Lower leg skin (tissue), 4 donors: ENCODE measurements around the gene B3GNT4. TPM values are rescaled to one million over a fixed set of nuclear protein-coding genes. Genes with fewer than 3 reads are reported as not detected.

Experiments
- DNase-seq, 2 donors: peaks; one replicate each; pipeline ENCODE4 v3.0.0-alpha.2; 2019; ENCODE audit warnings: low spot score in 2 of 2
- H3K4me3 ChIP-seq: fragments of 200-600 bp; sonication (generic); 2 replicates; pipeline ENCODE4 v1.5.1; 2017; ENCODE audit warnings: mild to moderate bottlenecking, low read depth; ENCODE audit not compliant: poor library complexity, severe bottlenecking
- POLR2A ChIP-seq, 2 donors: fragments of 450-650 bp; IDR thresholded peaks; one replicate each; pipeline ENCODE4 v1.6.1; 2016 to 2017; ENCODE audit warnings: antibody characterized with exemption in 2 of 2, mild to moderate bottlenecking in 1 of 2, moderate library complexity in 1 of 2
- WGBS, 2 donors: methylation state at CpG; one replicate each; pipeline ENCODE4 v1.1.5; 2018; 5-methylcytosine and 5-hydroxymethylcytosine counted together
- intact Hi-C: fragments of 100-400 bp; cut with DNase I; formaldehyde crosslinking; loops from one replicate; pipeline ENCODE4 v1.15.0; 2023; ENCODE audit warnings: low total_unique reads
- total RNA-seq, 4 donors: library from RNA; depleted of rRNA; stranded (reverse); fragments of >200 nt; gene quantifications; one replicate each; pipeline ENCODE4 v1.1.0, GENCODE V29; 2016
- TF ChIP-seq, protein P1 (sequence below), 3 donors: fragments of 450-650 bp; IDR thresholded peaks; one replicate each; pipeline ENCODE4 v1.5.1; 2016; ENCODE audit warnings: antibody characterized with exemption in 3 of 3, mild to moderate bottlenecking in 3 of 3, moderate library complexity in 2 of 3

Gene B3GNT4
- total RNA-seq = 10 to 100 TPM in 1 of 4 donors, 1 to 10 TPM in 3; 7.4 to 14.9 (median 8.1) TPM

- TF ChIP-seq POLR2A (IDR thresholded peaks at IDR 0.05) = no peak
- TF ChIP-seq, protein P1, sequence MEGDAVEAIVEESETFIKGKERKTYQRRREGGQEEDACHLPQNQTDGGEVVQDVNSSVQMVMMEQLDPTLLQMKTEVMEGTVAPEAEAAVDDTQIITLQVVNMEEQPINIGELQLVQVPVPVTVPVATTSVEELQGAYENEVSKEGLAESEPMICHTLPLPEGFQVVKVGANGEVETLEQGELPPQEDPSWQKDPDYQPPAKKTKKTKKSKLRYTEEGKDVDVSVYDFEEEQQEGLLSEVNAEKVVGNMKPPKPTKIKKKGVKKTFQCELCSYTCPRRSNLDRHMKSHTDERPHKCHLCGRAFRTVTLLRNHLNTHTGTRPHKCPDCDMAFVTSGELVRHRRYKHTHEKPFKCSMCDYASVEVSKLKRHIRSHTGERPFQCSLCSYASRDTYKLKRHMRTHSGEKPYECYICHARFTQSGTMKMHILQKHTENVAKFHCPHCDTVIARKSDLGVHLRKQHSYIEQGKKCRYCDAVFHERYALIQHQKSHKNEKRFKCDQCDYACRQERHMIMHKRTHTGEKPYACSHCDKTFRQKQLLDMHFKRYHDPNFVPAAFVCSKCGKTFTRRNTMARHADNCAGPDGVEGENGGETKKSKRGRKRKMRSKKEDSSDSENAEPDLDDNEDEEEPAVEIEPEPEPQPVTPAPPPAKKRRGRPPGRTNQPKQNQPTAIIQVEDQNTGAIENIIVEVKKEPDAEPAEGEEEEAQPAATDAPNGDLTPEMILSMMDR (IDR thresholded peaks at IDR 0.05) = no peak
- peak within 1 kb of the TSS; percentile 40 for H3K4me3 ChIP-seq
- WGBS, 2 donors = 0% methylated on average over 25 to 49 of the region's 104 CpGs
- intact Hi-C loops = no loop called here
- DNase-seq = peak; percentile 52 to 91
These were observed at the start of gene B3GNT4 for GRCh38 chr12:122203301-122204166. Gene B3GNT4, plus strand, starts transcription at chr12:122203709. Its CDS starts 910 bp downstream, at chr12:122204619.

DNA sequence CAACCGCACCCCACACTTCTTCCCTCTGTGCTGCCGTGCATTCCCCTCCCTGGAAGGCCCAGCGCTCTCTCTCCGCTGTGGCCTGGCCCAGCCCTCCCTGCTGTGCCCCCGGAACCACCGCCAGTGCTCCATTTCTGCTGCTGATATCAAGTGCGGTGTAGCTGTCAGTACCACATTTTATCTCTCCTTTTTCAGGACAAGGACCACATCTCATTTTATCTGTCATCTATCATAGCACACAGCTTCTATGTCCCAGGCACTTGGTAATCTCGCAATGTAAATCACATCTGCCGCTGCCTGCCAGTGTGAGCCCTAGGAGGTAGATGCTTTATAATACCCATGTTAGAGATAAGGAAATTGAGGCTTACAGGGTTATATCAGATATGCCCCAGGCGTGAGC lies 47.8 kb upstream of the B3GNT4 start:
- intact Hi-C loops = no loop called here
- no peak for TF ChIP-seq POLR2A (IDR thresholded peaks at IDR 0.05)
- TF ChIP-seq, protein P1 (IDR thresholded peaks at IDR 0.05) = no peak
- WGBS, 2 donors = 72 to 83% methylated on average over 10 of the region's 10 CpGs
- DNase-seq = no peak
- H3K4me3 ChIP-seq = no peak overlapping the region

- no peak for TF ChIP-seq POLR2A (IDR thresholded peaks at IDR 0.05)
- TF ChIP-seq, protein P1 (IDR thresholded peaks at IDR 0.05) = no peak
- no peak for DNase-seq
- 77 to 86% methylated on average over 7 of the region's 7 CpGs for WGBS, 2 donors
- no peak overlapping the region for H3K4me3 ChIP-seq
- intact Hi-C loops = no loop called here
These were observed 44.7 kb upstream of the B3GNT4 start for GRCh38 chr12:122158700-122159285.

DNA sequence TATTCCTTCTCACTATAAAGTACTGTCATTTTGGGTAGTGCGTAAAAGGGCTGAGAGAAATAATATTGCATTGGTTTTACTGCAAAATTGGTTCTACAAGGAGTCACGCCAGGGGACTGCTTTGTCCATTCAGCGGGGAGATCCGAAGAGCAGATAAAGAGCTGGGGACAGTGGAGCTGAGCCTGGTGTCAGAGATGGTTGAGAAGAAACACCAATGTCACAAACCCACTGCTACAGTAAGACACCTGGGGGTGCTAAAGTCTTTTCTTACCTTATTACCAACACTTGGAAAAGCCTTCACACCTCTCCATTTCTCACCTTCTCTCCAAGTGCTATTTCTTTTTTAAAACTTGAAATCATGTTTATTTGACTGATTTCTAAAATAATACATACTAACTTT lies 43.6 kb upstream of the B3GNT4 start:
- no peak overlapping the region for H3K4me3 ChIP-seq
- WGBS, 2 donors = 69 to 76% methylated on average over 4 of the region's 4 CpGs
- DNase-seq = no peak
- TF ChIP-seq POLR2A (IDR thresholded peaks at IDR 0.05) = no peak
- intact Hi-C loops = no loop called here

GRCh38 chr12:122160761-122161160 lies 42.7 kb upstream of the B3GNT4 start:
- intact Hi-C loops = no loop called here
- no peak for TF ChIP-seq POLR2A (IDR thresholded peaks at IDR 0.05)
- TF ChIP-seq, protein P1 (IDR thresholded peaks at IDR 0.05) = no peak
- 72 to 75% methylated on average over 11 of the region's 11 CpGs for WGBS, 2 donors
- H3K4me3 ChIP-seq = no peak overlapping the region
- no peak for DNase-seq

DNA sequence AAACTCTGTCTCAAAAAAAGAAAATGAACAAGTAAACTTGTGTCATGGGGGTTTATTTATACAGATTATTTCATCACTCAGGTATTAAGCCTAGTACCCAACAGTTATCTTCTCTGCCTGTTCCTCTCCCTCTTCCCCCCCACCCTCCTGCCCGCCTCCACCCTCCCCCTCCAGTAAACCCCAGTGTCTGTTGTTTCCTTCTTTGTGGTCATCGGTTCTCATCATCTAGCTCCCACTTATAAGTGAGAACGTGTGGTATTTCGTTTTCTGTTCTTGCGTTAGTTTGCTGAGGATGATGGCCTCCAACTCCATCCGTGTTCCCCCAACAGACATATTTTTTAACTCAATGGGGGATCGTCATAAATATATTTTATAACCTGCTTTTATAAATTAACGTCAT lies 41.8 kb upstream of the B3GNT4 start:
- 69 to 74% methylated on average over 8 of the region's 8 CpGs for WGBS, 2 donors
- H3K4me3 ChIP-seq = no peak overlapping the region
- no peak for TF ChIP-seq POLR2A (IDR thresholded peaks at IDR 0.05)
- TF ChIP-seq, protein P1 (IDR thresholded peaks at IDR 0.05) = no peak
- DNase-seq = no peak
- intact Hi-C loops = no loop called here
